HepG2 (cell line): Measurements from ENCODE around the gene NEURL3. TPM values are rescaled to one million over a fixed set of nuclear protein-coding genes. Genes with fewer than 3 reads are reported as not detected.

Experiments used
- ATAC-seq: fragments of 200-7000 bp; cut with Tn5 transposase; 3 replicates; pipeline ENCODE4 v1.9.1; 2020; ENCODE audit warnings: mild to moderate bottlenecking, moderate library complexity
- BruUV-seq: library from RNA; stranded (reverse); fragments of 400-500 nt; replicated peaks from 2 replicates; lab custom pipeline; 2021; lab: Mats Ljungman, UMichigan
- CTCF ChIA-PET: fragments of 300-600 bp; formaldehyde crosslinking; extraction: SDS; loops from one replicate; lab custom pipeline; 2021; ENCODE audit warnings: low total read pairs, inconsistent platforms, low intra/inter-chr PET ratio; lab: Yijun Ruan, JAX
- POLR2A ChIA-PET: fragments of 350-600 bp; sonication (Branson Sonifier 250); formaldehyde crosslinking; loops from one replicate; lab custom pipeline; 2020; ENCODE audit warnings: antibody characterized with exemption, inconsistent platforms; lab: Yijun Ruan, JAX
- DNase-seq: peaks from one replicate; pipeline ENCODE4 v3.0.0-alpha.2; 2015; ENCODE audit warnings: low spot score
- FAIRE-seq: peaks from 3 replicates; lab custom pipeline; 2011; peaks lifted over from hg19 to GRCh38; lab: Jason Lieb, UNC
- H2AFZ ChIP-seq: one replicate; pipeline ENCODE4 v1.6.1; 2011; ENCODE audit warnings: low read length, inconsistent platforms
- H3K27ac ChIP-seq: fragments of 300-600 bp; 3 replicates; pipeline ENCODE4 v1.8.0; 2011; ENCODE audit warnings: mixed run types, mild to moderate bottlenecking, mixed read lengths, low read length, inconsistent platforms; ENCODE audit not compliant: insufficient read depth; ENCODE audit errors: extremely low read length
- H3K27me3 ChIP-seq, 2 experiments: fragments of 200-600 bp in 1 of 2; 2 replicates in 1 of 2; 3 replicates in 1 of 2; pipeline versions ENCODE4 v1.6.0 to v1.8.0; 2011; ENCODE audit warnings: low read length in 2 of 2, mild to moderate bottlenecking in 2 of 2, moderate library complexity in 2 of 2, inconsistent platforms in 1 of 2; ENCODE audit not compliant: insufficient read depth in 2 of 2, control insufficient read depth in 1 of 2
- H3K36me3 ChIP-seq, 2 experiments: fragments of 200-600 bp in 1 of 2; replicated peaks in 1 of 2; 2 replicates in 1 of 2; 3 replicates in 1 of 2; pipeline versions ENCODE4 v1.5.1 to v1.8.0; 2011; ENCODE audit warnings: low read length in 2 of 2, inconsistent platforms in 1 of 2; ENCODE audit not compliant: insufficient read depth in 2 of 2, control insufficient read depth in 1 of 2
- H3K4me1 ChIP-seq: 2 replicates; pipeline ENCODE4 v1.5.1; 2012; ENCODE audit warnings: low read length, inconsistent platforms; ENCODE audit not compliant: insufficient read depth
- H3K4me2 ChIP-seq: 2 replicates; pipeline ENCODE4 v1.6.0; 2011; ENCODE audit warnings: low read depth, low read length, inconsistent platforms
- H3K4me3 ChIP-seq, 3 experiments: fragments of 200-600 bp in 1 of 3; sonication (generic), shearing (Covaris generic) in 1 of 3; replicated peaks in 1 of 3; 2 replicates each; pipeline ENCODE4 v1.5.1; 2011 to 2016; ENCODE audit warnings: low read length in 3 of 3, inconsistent platforms in 2 of 3, low read depth in 2 of 3, mild to moderate bottlenecking in 2 of 3, control low read depth in 1 of 3, mixed read lengths in 1 of 3; ENCODE audit not compliant: insufficient read depth in 1 of 3
- H3K79me2 ChIP-seq: one replicate; pipeline ENCODE4 v1.6.1; 2011; ENCODE audit warnings: low read length, inconsistent platforms; ENCODE audit not compliant: insufficient read depth
- H3K9ac ChIP-seq: 2 replicates; pipeline ENCODE4 v1.6.0; 2011; ENCODE audit warnings: mild to moderate bottlenecking, low read depth, low read length, inconsistent platforms; ENCODE audit not compliant: insufficient read depth
- H3K9me3 ChIP-seq: 2 replicates; pipeline ENCODE4 v1.5.1; 2012; ENCODE audit warnings: mild to moderate bottlenecking, low read length
- H4K20me1 ChIP-seq: 2 replicates; pipeline ENCODE4 v1.6.0; 2011; ENCODE audit warnings: inconsistent platforms, mild to moderate bottlenecking, low read length, moderate library complexity; ENCODE audit not compliant: insufficient read depth
- BRD4 ChIP-seq: sonication (generic); formaldehyde crosslinking; IDR thresholded peaks from 2 replicates; pipeline ENCODE4 v1.4.0; 2020; ENCODE audit warnings: missing genetic modification reagents
- GTF2F1 ChIP-seq: fragments of 150-350 bp; IDR thresholded peaks from 2 replicates; pipeline ENCODE4 v1.6.1; 2014; ENCODE audit warnings: low read length
- HNRNPL ChIP-seq: fragments of 200-400 bp; formaldehyde crosslinking; IDR thresholded peaks from 2 replicates; pipeline ENCODE4 v1.6.1; 2017; ENCODE audit warnings: mild to moderate bottlenecking, low read depth, low read length
- IKZF5 ChIP-seq: IDR thresholded peaks from 2 replicates; pipeline ENCODE4 v1.6.1; 2018; ENCODE audit warnings: missing genetic modification reagents, mild to moderate bottlenecking, missing compliant biosample characterization
- MED8 ChIP-seq: sonication (generic); formaldehyde crosslinking; IDR thresholded peaks from 2 replicates; pipeline ENCODE4 v1.8.1; 2023; ENCODE audit warnings: mild to moderate bottlenecking, missing genetic modification reagents; ENCODE audit not compliant: insufficient replicate concordance
- MTF2 ChIP-seq: sonication (generic); formaldehyde crosslinking; IDR thresholded peaks from 2 replicates; pipeline ENCODE4 v1.5.0; 2020; ENCODE audit warnings: missing genetic modification reagents, borderline replicate concordance
- NFIB ChIP-seq: sonication (generic); formaldehyde crosslinking; IDR thresholded peaks from 2 replicates; pipeline ENCODE4 v1.9.0; 2021; ENCODE audit warnings: missing genetic modification reagents, mild to moderate bottlenecking, borderline replicate concordance
- ONECUT2 ChIP-seq: sonication (generic); formaldehyde crosslinking; IDR thresholded peaks from 2 replicates; pipeline ENCODE4 v1.4.0; 2020; ENCODE audit warnings: missing genetic modification reagents
- RXRA ChIP-seq: sonication (generic); formaldehyde crosslinking; IDR thresholded peaks from 2 replicates; pipeline ENCODE4 v1.5.1; 2020; ENCODE audit warnings: missing genetic modification reagents
- SPEN ChIP-seq: sonication (generic); formaldehyde crosslinking; IDR thresholded peaks from 2 replicates; pipeline ENCODE4 v1.5.1; 2020; ENCODE audit warnings: low read depth, mild to moderate bottlenecking, missing genetic modification reagents
- YEATS4 ChIP-seq: sonication (generic); formaldehyde crosslinking; IDR thresholded peaks from 2 replicates; pipeline ENCODE4 v1.4.0; 2020; ENCODE audit warnings: missing genetic modification reagents, borderline replicate concordance
- ZFP36L2 ChIP-seq: sonication (generic); formaldehyde crosslinking; IDR thresholded peaks from 2 replicates; pipeline ENCODE4 v1.4.0; 2020; ENCODE audit warnings: missing genetic modification reagents
- ZFX ChIP-seq: sonication (generic); formaldehyde crosslinking; IDR thresholded peaks from 2 replicates; pipeline ENCODE4 v1.4.0; 2020; ENCODE audit warnings: mild to moderate bottlenecking, low read depth, missing genetic modification reagents, moderate library complexity
- ZNF362 ChIP-seq: sonication (generic); formaldehyde crosslinking; IDR thresholded peaks from 2 replicates; pipeline ENCODE4 v1.4.0; 2020; ENCODE audit warnings: missing genetic modification reagents, mild to moderate bottlenecking, borderline replicate concordance
- ZNF543 ChIP-seq: sonication (generic); formaldehyde crosslinking; IDR thresholded peaks from 2 replicates; pipeline ENCODE4 v1.4.0; 2020; ENCODE audit warnings: mild to moderate bottlenecking, missing genetic modification reagents
- ZNF607 ChIP-seq: sonication (generic); formaldehyde crosslinking; IDR thresholded peaks from 2 replicates; pipeline ENCODE4 v1.5.1; 2020; ENCODE audit warnings: missing genetic modification reagents, mild to moderate bottlenecking, borderline replicate concordance
- ZNF761 ChIP-seq: sonication (generic); formaldehyde crosslinking; conservative IDR thresholded peaks from 2 replicates; pipeline ENCODE4 v1.4.0; 2020; ENCODE audit warnings: mild to moderate bottlenecking, missing genetic modification reagents
- WGBS: methylation state at CpG from one replicate; pipeline ENCODE4 v1.1.6; 2017; ENCODE audit warnings: low lambda C conversion rate; 5-methylcytosine and 5-hydroxymethylcytosine counted together
- in situ Hi-C: cut with HindIII; loops from 2 replicates; pipeline ENCODE4 v1.10.0; 2017; ENCODE audit warnings: low pct_unique_long_range_greater_than_20kb; ENCODE audit not compliant: extremely low pct_ligation_motif_present
- intact Hi-C: fragments of 100-400 bp; cut with micrococcal nuclease; formaldehyde crosslinking; loops from one replicate; pipeline ENCODE4 v1.10.0; 2022; ENCODE audit not compliant: unreplicated experiment
- polyA plus RNA-seq, 8 experiments: library from polyadenylated mRNA; depleted of rRNA in 3 of 8; stranded (reverse) in 7 of 8; unstranded in 1 of 8; fragments of >200 nt; fragmentation: Illumina TruSeq in 4 of 8; extraction: Trizol in 4 of 8; gene quantifications; 2 replicates each; pipeline versions ENCODE4 v1.2.1 to v1.2.3, GENCODE V29; 2011 to 2016; ENCODE audit warnings: low read depth in 4 of 8, missing spikeins in 1 of 8, mixed read lengths in 1 of 8; ENCODE audit not compliant: insufficient read depth in 1 of 8
- total RNA-seq, 5 experiments: library from RNA; depleted of rRNA; stranded (reverse); fragments of >200 nt; fragmentation: Illumina TruSeq; extraction: Trizol; gene quantifications; 2 replicates each; pipeline ENCODE4 v1.2.3, GENCODE V29; 2016; ENCODE audit warnings: low read depth in 1 of 5

The NEURL3 gene
- total and polyA plus RNA-seq, 2 of the 13 experiments (the other 11 are each of a cell fraction or from before 2014, with no cell fraction given), result 0.16 to 1.2 TPM

GRCh38 chr2:96509114-96509846 lies 4.1 kb upstream of the NEURL3 start (continued):
- no peak; the same call in 1 of the 2 replicates for TF ChIP-seq ZNF362 (CRISPR knock-in tag)
- TF ChIP-seq ZNF607, result no peak
- no peak for TF ChIP-seq GTF2F1
- no peak for TF ChIP-seq ZFP36L2 (CRISPR knock-in tag)

DNA sequence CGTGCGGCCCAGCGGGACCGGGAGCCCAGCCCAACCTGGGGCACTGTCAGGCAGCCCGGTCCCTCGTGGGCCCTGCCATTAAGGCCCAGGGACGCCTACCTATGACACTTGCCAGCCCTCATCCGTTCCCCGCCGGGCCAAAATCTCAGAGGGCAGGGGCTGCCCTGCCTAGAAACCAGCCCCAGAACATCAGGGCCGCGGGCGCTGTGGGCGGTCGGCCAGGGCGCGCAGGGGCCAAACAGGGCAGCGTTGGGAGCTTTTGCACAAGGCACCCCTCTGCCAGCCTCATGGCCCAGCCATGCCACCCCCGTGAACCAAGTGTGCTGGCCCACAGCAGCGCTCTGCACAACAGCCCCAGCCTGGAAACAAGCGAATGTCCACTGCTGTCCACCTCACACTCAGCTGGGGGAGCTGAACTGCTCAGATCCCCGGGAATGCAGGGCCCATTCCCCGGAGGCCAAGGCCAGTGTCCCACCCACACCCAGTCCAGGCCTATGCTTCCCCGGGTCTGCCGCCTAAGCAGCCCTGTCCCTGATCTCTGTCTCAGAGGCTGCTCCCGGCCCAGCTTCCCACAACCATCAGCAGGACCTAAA lies 3.5 kb upstream of the NEURL3 start:
- Histone ChIP-seq H3K27ac (no peak overlapping the region), H3K27me3 (peaks cover 0 to 34% of the 10 kb centered on the region in 2 experiments; a peak in 3 of 5 replicates), H3K9me3 (no peaks in the 10 kb centered on the region), H3K79me2 (no peaks in the 10 kb centered on the region), H3K4me2 (no peak overlapping the region; the same call in 1 of the 2 replicates), H2AFZ (no peak overlapping the region), H3K4me1 (peaks cover 55% of the 10 kb centered on the region), H3K4me3 (no peak overlapping the region), H4K20me1 (no peaks in the 10 kb centered on the region), H3K36me3 (no peaks in the 10 kb centered on the region), H3K9ac (no peak overlapping the region)
- in situ Hi-C loops (loop anchor here (5.0 to 25.0 kb wide), 2 partner anchors 101 to 371 kb away; partner anchors contain the start of genes ASTL and DUSP2), intact Hi-C loops (loop anchor here (1.0 to 5.0 kb wide), 7 partner anchors 12 to 370 kb away; partner anchors contain the start of genes ASTL, CIAO1 and SNRNP200)
- no peak for FAIRE-seq
- POLR2A ChIA-PET, result interaction anchor here (1.6 kb wide), 1 partner anchor 101 kb away, joined by 15 read pairs; no protein-coding TSS in a partner anchor
- no peak; the same call in 2 of the 3 replicates for ATAC-seq
- no TSS peak for BruUV-seq
- CTCF ChIA-PET, result interaction anchor here (0.7 to 5.0 kb wide), 11 partner anchors 30 to 516 kb away, joined by 3 to 116 read pairs (median 6); partner anchors contain the start of genes ASTL and SNRNP200
- no peak for DNase-seq
- WGBS, result 74% methylated on average over 19 of the region's 26 CpGs
- TF ChIP-seq ONECUT2 (CRISPR knock-in tag) (no peak), MTF2 (0 out of 2 replicates have a peak, but pooled peaks have one; percentile 17), ZNF761 (0 out of 2 replicates have a peak, but pooled peaks have one; percentile 17), MED8 (CRISPR knock-in tag) (peak; percentile 14), YEATS4 (no peak), IKZF5 (CRISPR knock-in tag) (0 out of 2 replicates have a peak, but pooled peaks have one; percentile 3), ZFX (CRISPR knock-in tag) (0 out of 2 replicates have a peak, but pooled peaks have one; percentile 7), RXRA (CRISPR knock-in tag) (peak; percentile 4; the same call in 1 of the 2 replicates), BRD4 (CRISPR knock-in tag) (0 out of 2 replicates have a peak, but pooled peaks have one; percentile 47), HNRNPL (0 out of 2 replicates have a peak, but pooled peaks have one; percentile 5), ZNF543 (CRISPR knock-in tag) (0 out of 2 replicates have a peak, but pooled peaks have one; percentile 34), SPEN (CRISPR knock-in tag) (0 out of 2 replicates have a peak, but pooled peaks have one; percentile 2), NFIB (CRISPR knock-in tag) (peak; percentile 47; the same call in 1 of the 2 replicates)
